ENCODE data around the gene SCN5A.

The SCN5A gene

GRCh38 chr3:38649500-38650247, at the start of gene SCN5A:
Gene SCN5A (minus strand): TSS chr3:38649687. CDS start chr3:38633307, 16,380 bp downstream.
- DNase-seq = peak; percentile 61

- DNase-seq = no peak
Observed at GRCh38 chr3:38698760-38699159, 49.3 kb upstream of the SCN5A start.

GRCh38 chr3:38698061-38698460, 48.6 kb upstream of the SCN5A start:
- DNase-seq = no peak

GRCh38 chr3:38696034-38696433, 46.5 kb upstream of the SCN5A start:
- no peak for DNase-seq

- no peak for DNase-seq
Observed at GRCh38 chr3:38690185-38690584, 40.7 kb upstream of the SCN5A start.

- DNase-seq = no peak
Observed at GRCh38 chr3:38689774-38690173, 40.3 kb upstream of the SCN5A start.

GRCh38 chr3:38689346-38689745, 39.9 kb upstream of the SCN5A start:
- no peak for DNase-seq

- DNase-seq = no peak
Observed at GRCh38 chr3:38687321-38687720, 37.8 kb upstream of the SCN5A start.

GRCh38 chr3:38684546-38684945, 35.1 kb upstream of the SCN5A start:
- no peak for DNase-seq

GRCh38 chr3:38669668-38670067, 20.2 kb upstream of the SCN5A start:
- DNase-seq = no peak

GRCh38 chr3:38662544-38662943, 13.1 kb upstream of the SCN5A start:
- DNase-seq = no peak

- no peak for DNase-seq
Observed at GRCh38 chr3:38658841-38659240, 9.4 kb upstream of the SCN5A start.

GRCh38 chr3:38657369-38657768, 7.9 kb upstream of the SCN5A start:
- no peak for DNase-seq

- DNase-seq = no peak
Observed at GRCh38 chr3:38655708-38656300, 6.3 kb upstream of the SCN5A start.

GRCh38 chr3:38653685-38654537, 4.4 kb upstream of the SCN5A start:
- DNase-seq = no peak

- DNase-seq = no peak
Observed at GRCh38 chr3:38652934-38653333, 3.4 kb upstream of the SCN5A start.

GRCh38 chr3:38651153-38651789, 1.8 kb upstream of the SCN5A start:
- peak; percentile 68 for DNase-seq

GRCh38 chr3:38650248-38650951, 913 bp upstream of the SCN5A start:
- DNase-seq = no peak

GRCh38 chr3:38648659-38649499, 608 bp downstream of the SCN5A start:
- no peak for DNase-seq

- DNase-seq = no peak
Observed at GRCh38 chr3:38648024-38648658, 1.3 kb downstream of the SCN5A start.
